Prostate gland (tissue), 2 donors: ENCODE results near the gene TSFM. TPM values are rescaled to one million over a fixed set of nuclear protein-coding genes. Genes with fewer than 3 reads are reported as not detected.

Source experiments
- DNase-seq: peaks from one replicate; pipeline ENCODE4 v3.0.0-alpha.2; 2019; ENCODE audit warnings: low spot score
- H3K27ac ChIP-seq, 2 donors: fragments of 200-600 bp; sonication (generic); 2 replicates each; pipeline ENCODE4 v1.5.1; 2017 to 2019
- H3K27me3 ChIP-seq: fragments of 200-600 bp; sonication (generic); replicated peaks from 2 replicates; pipeline ENCODE4 v1.5.1; 2019; ENCODE audit not compliant: insufficient read depth
- H3K36me3 ChIP-seq, 2 donors: fragments of 200-600 bp; sonication (generic); 1 replicate in 1 of 2; 2 replicates in 1 of 2; pipeline versions ENCODE4 v1.5.1 to v1.8.1; 2017 to 2019
- H3K4me1 ChIP-seq: fragments of 200-600 bp; sonication (generic); replicated peaks from 2 replicates; pipeline ENCODE4 v1.5.1; 2019
- H3K4me3 ChIP-seq, 2 donors: fragments of 200-600 bp; sonication (generic); 2 replicates each; pipeline ENCODE4 v1.5.1; 2017 to 2019
- H3K9me3 ChIP-seq: fragments of 200-600 bp; sonication (generic); 2 replicates; pipeline ENCODE4 v1.5.1; 2017
- POLR2A ChIP-seq: fragments of 450-650 bp; IDR thresholded peaks from one replicate; pipeline ENCODE4 v1.6.1; 2016; ENCODE audit warnings: antibody characterized with exemption, mild to moderate bottlenecking
- POLR2AphosphoS5 ChIP-seq: sonication (generic); formaldehyde crosslinking; IDR thresholded peaks from one replicate; pipeline ENCODE4 v1.6.1; 2017; ENCODE audit warnings: antibody characterized with exemption
- WGBS: methylation state at CpG from one replicate; pipeline ENCODE4 v1.1.5; 2018; 5-methylcytosine and 5-hydroxymethylcytosine counted together
- intact Hi-C: fragments of 100-400 bp; cut with DNase I; formaldehyde crosslinking; loops from one replicate; pipeline ENCODE4 v1.14.2; 2022
- total RNA-seq, 2 donors: library from RNA; depleted of rRNA; stranded (reverse); fragments of >200 nt; gene quantifications; one replicate each; pipeline ENCODE4 v1.1.0, GENCODE V29; 2016
- TF ChIP-seq, protein P1 (sequence below), 4 experiments: fragments of 200-600 bp in 2 of 4; fragments of 450-650 bp in 2 of 4; sonication (generic) in 2 of 4; IDR thresholded peaks; 1 replicate in 3 of 4; 2 replicates in 1 of 4; pipeline ENCODE4 v1.5.1; 2016 to 2019; ENCODE audit warnings: antibody characterized with exemption in 4 of 4, mild to moderate bottlenecking in 2 of 4, moderate library complexity in 2 of 4

The TSFM gene
- total RNA-seq, 2 donors from 2014 or later, result 24.3 to 39.6 TPM

DNA sequence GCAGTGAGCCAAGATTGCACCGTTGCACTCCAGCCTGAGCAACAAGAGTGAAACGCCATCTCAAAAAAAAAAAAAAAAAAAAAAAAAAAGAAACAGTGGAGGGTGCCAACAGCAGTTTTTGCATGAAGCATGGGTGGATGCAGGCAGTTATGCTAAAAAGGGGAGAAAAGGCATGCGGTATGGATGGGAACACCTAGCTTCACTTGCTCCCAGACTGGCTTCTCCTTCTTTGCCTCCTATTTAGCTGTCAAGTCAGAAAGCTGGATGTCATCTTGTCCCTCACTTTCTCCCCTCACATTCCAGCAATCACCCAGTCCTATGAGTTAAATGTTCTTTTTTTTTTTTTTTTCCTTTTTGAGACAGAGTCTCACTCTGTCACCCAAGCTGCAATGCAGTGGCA lies 7.5 kb upstream of the TSFM start:
- H3K4me1 ChIP-seq, result peaks cover 5% of the 10 kb centered on the region
- no peak overlapping the region for H3K4me3 ChIP-seq
- H3K27me3 ChIP-seq, result no peaks in the 10 kb centered on the region
- no peaks in the 10 kb centered on the region for H3K9me3 ChIP-seq
- intact Hi-C loops, result no loop called here
- 77% methylated on average over 3 of the region's 3 CpGs for WGBS
- no peaks in the 10 kb centered on the region for H3K36me3 ChIP-seq
- DNase-seq, result no peak
- H3K27ac ChIP-seq, result no peak overlapping the region
- TF ChIP-seq POLR2AphosphoS5 (no peak), POLR2A (no peak)
- TF ChIP-seq, protein P1, sequence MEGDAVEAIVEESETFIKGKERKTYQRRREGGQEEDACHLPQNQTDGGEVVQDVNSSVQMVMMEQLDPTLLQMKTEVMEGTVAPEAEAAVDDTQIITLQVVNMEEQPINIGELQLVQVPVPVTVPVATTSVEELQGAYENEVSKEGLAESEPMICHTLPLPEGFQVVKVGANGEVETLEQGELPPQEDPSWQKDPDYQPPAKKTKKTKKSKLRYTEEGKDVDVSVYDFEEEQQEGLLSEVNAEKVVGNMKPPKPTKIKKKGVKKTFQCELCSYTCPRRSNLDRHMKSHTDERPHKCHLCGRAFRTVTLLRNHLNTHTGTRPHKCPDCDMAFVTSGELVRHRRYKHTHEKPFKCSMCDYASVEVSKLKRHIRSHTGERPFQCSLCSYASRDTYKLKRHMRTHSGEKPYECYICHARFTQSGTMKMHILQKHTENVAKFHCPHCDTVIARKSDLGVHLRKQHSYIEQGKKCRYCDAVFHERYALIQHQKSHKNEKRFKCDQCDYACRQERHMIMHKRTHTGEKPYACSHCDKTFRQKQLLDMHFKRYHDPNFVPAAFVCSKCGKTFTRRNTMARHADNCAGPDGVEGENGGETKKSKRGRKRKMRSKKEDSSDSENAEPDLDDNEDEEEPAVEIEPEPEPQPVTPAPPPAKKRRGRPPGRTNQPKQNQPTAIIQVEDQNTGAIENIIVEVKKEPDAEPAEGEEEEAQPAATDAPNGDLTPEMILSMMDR (IDR thresholded peaks at IDR 0.05), result no peak

DNA sequence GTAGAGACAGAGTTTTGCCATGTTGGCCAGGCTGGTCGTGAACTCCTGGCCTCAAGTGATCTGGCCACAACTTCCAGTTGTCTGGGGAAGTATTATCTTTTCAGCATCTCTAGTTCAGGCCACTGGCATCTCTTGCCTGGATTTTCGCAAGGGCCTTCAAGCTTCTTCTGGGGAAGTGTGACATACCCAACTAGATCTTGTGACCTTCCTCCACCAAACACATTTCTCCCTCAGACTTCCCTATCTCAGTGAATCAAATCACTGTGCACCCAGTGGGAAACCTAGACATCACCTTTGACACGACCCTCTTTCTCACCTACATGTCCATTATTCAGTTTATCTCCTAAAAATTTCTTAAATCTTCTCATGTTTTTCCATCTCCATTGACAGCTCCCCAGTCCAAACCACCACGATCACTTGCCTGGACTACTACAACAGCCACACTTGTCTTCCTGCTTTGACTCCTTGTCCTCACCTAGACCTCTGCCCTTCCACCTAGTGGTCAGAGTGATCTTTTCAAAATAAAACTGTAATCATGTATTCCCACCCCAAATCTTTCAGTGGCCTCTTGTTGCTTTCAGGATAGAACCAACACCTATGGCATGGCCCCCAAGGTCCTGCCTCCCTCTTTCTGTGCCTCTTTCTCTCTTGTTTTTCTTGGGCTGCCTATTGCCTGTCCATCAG lies 6.9 kb upstream of the TSFM start:
- intact Hi-C loops, result no loop called here
- no peaks in the 10 kb centered on the region for H3K27me3 ChIP-seq
- no peaks in the 10 kb centered on the region for H3K9me3 ChIP-seq
- DNase-seq, result no peak
- H3K4me1 ChIP-seq, result peaks cover 5% of the 10 kb centered on the region
- 81% methylated on average over 4 of the region's 4 CpGs for WGBS
- H3K27ac ChIP-seq, result no peak overlapping the region
- H3K36me3 ChIP-seq, result no peaks in the 10 kb centered on the region
- TF ChIP-seq, protein P1 (IDR thresholded peaks at IDR 0.05), result no peak
- no peak for TF ChIP-seq POLR2A
- no peak for TF ChIP-seq POLR2AphosphoS5
- no peak overlapping the region for H3K4me3 ChIP-seq

DNA sequence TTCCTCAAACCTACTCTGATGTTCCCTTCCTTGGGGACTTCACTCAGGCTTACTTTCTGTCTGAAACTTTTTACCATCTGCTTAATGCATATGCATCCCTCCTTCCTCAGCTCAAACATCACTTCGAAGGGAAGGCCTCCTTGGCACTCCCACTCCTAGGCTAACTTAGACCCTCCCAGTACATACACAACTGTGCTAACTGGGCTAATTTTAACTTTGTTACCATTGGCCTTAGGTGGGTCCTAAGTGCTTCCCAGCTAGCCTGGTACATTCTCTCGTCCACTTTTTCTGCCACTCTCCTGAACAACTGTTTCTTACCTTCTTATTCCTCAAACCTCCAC lies 6.4 kb upstream of the TSFM start:
- 83% methylated on average over 2 of the region's 2 CpGs for WGBS
- H3K4me3 ChIP-seq, result no peak overlapping the region
- DNase-seq, result no peak

DNA sequence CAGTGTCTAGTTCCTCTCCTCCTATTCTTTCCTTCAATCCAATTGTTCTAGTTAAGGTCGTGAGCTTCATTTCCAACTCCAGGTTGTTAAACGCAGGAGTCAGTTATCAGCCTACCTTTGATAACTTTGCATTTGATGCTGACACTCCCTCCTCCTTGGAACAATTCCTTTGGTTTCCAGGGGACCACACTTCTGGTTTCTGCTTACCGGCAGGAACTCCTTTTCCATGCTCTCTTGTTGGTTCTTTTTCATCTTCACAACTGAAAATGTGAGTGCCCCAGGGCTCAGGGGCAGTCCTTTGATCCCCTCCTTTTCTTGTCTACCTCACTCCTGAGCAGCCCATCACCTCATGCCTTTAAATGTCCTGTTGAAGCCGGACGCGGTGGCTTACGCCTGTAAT lies 5.2 kb upstream of the TSFM start:
- Histone ChIP-seq H3K4me1 (no peaks in the 10 kb centered on the region), H3K4me3 (no peak overlapping the region), H3K27ac (no peak overlapping the region), H3K27me3 (no peaks in the 10 kb centered on the region), H3K36me3 (no peaks in the 10 kb centered on the region), H3K9me3 (no peaks in the 10 kb centered on the region)
- 88% methylated on average over 7 of the region's 7 CpGs for WGBS
- DNase-seq, result no peak
- TF ChIP-seq, protein P1 (IDR thresholded peaks at IDR 0.05), result no peak
- intact Hi-C loops, result no loop called here

More for the DNA sequence above, 6.4 kb upstream of the TSFM start:
- H3K27me3 ChIP-seq, result no peaks in the 10 kb centered on the region
- no peaks in the 10 kb centered on the region for H3K36me3 ChIP-seq
- intact Hi-C loops, result no loop called here
- H3K27ac ChIP-seq, result no peak overlapping the region
- H3K4me1 ChIP-seq, result peaks cover 4% of the 10 kb centered on the region
- no peaks in the 10 kb centered on the region for H3K9me3 ChIP-seq
- TF ChIP-seq, protein P1 (IDR thresholded peaks at IDR 0.05), result no peak
- TF ChIP-seq POLR2AphosphoS5 (no peak), POLR2A (no peak)

DNA sequence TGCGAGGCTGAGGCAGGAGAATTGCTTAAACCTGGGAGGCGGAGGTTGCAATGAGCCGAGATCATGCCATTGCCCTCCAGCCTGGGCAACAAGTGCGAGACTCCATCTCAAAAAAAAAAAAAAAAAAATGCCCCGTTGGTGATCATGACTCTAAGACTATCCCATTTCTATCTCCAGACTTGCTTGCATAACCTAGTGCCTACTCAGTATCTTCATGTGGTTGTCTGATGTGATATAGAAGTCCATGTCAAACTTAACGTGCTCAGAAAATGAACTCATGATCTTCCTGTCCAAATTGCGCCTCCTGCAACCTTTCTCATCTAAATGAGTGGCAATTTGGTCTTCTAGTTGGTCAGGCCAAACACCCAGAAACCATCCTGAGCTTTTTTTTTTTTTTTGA lies 4.7 kb upstream of the TSFM start:
- no peak overlapping the region for H3K27ac ChIP-seq
- no peak overlapping the region for H3K4me3 ChIP-seq
- intact Hi-C loops, result no loop called here
- no peaks in the 10 kb centered on the region for H3K9me3 ChIP-seq
- no peak for DNase-seq
- no peaks in the 10 kb centered on the region for H3K36me3 ChIP-seq
- no peaks in the 10 kb centered on the region for H3K27me3 ChIP-seq
- no peaks in the 10 kb centered on the region for H3K4me1 ChIP-seq
- WGBS, result 93% methylated on average over 7 of the region's 7 CpGs
- TF ChIP-seq, protein P1 (IDR thresholded peaks at IDR 0.05), result no peak
- TF ChIP-seq POLR2A (no peak), POLR2AphosphoS5 (no peak)
